ENCODE results near the gene IDUA.

IDUA gene

DNA sequence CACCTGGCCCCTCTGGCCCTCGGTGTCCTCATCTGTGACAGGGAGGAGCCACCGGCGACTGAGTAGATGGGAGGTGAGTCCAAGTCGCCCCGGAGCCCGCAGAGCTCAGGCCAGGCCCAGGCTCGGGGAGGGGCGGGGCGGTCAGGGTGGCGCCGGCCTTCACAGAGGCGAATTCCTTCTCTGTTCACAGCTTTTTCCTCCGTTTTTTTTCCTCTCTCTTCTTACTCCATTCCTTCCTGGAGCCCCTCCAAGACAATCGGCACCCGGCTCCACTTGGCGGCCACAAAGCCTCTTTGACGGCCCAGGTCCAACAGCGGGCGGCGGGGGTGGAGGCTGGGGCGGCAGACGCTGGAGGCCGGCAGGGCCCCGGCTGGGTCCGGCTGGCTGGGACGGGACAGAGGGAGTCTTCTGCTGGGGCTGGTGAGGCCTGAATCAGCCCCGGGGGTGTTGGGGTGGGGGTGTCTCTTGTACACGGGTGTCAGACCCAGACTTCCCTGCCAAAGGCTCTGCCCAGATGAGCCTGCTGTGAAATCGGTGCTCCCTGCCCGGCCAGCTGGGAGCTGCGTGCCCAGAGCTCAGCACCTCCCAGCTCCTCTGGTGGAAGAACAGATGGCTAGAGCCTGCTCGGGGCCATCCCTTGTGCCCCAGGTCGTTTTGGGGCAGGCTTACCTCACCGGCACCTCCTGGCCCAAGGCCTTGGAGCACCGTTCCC lies 47.2 kb downstream of the IDUA start:
- DNase-seq: peak; percentile 57

DNA sequence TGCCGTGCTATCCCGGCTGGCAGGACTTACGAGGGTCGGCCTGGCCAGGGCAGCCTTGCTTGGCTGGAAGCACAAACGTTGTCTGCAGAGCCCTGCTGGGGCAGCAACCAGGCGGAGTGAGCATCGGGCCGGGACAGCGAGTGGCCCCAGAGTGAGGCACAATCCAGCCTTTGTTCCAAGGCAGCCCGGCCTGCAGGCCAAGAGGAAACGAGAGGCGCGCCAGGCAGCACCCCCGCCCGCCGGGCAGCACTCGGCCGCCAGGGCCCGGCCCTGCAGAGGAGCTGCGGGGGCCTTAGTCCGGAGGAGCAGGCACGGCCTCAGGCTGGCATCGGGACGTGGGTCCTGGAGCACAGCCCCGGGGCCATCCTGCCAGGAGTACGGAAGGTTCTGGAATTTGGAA lies 48.7 kb downstream of the IDUA start:
- DNase-seq: no peak

DNA sequence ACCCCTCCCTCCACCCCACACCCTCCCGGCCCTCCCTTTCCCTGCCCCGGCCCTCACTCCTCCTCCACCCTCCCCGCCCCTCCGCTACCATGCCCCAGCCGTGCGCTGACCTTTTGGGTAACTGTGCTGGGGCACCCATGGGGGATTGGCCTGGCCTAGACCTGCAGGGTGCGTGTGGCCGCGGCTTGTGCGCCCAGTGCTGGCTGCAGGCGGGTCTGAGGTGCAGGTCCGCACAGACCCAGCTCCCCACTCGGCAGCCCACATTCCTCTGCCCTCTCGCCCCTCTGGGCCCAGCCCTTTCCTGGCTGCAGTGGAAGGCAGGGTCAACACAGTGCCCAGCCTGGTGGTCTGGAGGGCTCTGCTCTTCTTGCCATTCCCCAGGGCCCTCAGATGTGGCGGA lies 49.3 kb downstream of the IDUA start:
- no peak for DNase-seq

- no peak for DNase-seq
These were observed 50.3 kb downstream of the IDUA start for GRCh38 chr4:1036976-1037810.

DNA sequence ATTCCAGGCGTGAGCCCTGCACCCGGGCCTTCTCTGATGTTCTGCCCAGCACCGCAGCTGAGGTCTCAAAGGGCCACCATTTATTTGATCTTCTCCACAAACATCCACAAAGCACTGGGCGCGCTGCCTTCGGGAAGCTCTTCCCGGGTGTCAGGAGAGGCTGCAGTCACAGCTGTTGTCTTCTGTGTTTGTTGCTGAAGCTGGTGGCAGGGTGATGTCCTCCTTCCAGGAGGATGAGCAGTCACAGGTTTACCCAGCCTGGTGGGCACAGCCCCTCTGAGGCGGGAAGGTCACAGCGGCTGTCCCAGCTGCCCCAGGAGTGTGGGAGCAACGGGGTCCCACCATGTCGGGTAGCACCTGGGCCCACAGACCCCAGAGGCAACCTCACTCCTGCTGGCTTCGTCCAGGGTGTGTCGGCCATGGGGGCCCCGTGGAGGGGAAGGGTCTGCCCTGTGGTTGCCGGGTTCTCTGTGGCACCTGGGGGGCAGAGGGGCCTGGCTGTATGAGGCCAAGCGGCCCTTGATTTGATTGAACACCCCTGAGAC lies 52.2 kb downstream of the IDUA start:
- no peak for DNase-seq

GRCh38 chr4:1039493-1040343 lies 52.9 kb downstream of the IDUA start:
- peak; percentile 61 for DNase-seq

DNA sequence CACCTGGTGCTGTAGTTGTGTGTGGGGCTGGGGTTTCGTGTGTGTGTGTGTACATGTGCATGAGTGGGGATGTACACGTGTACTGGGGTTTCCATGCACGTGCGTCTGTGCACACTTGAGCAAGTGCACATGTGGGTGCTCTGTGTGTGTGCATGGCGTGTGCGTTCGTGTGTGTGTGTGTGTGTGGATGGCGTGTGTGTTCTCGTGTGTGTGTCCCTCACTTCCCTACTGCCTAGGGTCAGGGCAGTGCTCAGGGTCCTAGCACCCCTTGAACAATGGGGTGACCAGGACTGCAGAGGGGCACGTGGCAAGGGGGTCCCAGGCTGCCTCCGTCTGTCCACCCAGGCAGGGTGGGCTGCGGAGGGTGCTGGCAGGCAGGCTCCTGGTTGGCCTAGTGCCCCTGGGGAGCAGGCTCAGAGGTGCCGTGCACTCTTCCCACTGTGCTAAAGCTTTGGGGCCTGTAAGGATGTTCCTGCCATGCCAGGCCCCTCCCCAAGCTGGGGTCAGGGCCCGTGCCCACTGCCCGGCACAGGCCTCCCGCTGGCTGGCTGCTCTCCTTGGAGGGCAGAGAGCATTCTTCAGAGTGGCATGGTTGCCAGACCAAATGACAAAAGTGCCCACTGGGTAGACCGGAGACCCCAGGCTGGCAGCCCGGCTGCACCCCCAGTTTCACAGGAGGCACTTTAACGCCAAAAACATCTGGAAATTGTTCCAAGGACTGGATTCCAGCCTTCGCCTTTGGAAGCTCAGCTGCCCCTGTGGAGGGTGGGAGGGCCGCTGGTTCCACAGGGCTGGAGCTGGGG lies 53.7 kb downstream of the IDUA start:
- DNase-seq: no peak

GRCh38 chr4:1041147-1041935 lies 54.5 kb downstream of the IDUA start:
- peak; percentile 72 for DNase-seq

- no peak for DNase-seq
These were observed 55.1 kb downstream of the IDUA start for GRCh38 chr4:1041936-1042330.

DNA sequence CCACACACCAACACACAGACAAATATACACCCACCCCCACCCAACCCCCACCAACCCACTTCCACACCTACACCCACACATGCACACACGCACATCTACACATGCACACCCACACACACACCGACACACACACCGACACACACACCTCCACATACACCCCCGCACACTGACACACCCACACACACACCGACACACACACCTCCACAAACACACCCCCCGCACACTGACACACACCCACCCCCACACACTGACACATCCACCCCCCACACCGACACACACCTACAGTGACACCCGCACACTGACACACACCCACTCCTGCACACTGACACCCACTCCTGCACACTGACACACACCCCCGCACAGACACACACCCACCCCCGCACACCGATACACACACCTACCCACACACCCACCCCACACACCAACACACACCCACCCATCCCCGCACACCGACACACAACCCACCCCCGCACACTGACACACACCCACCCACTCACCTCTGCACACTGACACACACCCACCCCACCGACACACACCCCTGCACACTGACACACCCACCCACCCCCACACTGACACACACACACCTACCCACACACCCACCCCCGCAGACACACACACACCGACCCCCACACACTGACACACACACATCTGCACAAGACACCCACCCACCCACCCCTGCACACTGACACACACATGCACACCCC lies 55.7 kb downstream of the IDUA start:
- no peak for DNase-seq

DNA sequence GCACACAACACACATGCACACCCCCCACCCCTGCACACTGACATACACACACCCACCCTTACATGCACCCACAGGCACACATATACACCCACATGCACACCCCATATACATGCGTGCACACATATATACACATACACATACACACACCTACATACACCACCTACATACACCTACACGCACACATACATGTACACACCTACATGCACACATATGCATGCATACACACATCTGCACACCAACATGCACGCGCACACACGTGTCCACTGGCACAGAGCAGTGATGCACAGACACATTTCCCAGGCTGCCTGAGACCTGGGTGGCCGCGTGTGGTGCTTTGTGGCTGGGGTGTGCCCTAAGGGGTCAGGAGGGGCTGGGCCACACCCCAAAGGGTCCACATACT lies 56.3 kb downstream of the IDUA start:
- no peak for DNase-seq

GRCh38 chr4:1043651-1044468 lies 57.0 kb downstream of the IDUA start:
- DNase-seq: peak; percentile 99

DNA sequence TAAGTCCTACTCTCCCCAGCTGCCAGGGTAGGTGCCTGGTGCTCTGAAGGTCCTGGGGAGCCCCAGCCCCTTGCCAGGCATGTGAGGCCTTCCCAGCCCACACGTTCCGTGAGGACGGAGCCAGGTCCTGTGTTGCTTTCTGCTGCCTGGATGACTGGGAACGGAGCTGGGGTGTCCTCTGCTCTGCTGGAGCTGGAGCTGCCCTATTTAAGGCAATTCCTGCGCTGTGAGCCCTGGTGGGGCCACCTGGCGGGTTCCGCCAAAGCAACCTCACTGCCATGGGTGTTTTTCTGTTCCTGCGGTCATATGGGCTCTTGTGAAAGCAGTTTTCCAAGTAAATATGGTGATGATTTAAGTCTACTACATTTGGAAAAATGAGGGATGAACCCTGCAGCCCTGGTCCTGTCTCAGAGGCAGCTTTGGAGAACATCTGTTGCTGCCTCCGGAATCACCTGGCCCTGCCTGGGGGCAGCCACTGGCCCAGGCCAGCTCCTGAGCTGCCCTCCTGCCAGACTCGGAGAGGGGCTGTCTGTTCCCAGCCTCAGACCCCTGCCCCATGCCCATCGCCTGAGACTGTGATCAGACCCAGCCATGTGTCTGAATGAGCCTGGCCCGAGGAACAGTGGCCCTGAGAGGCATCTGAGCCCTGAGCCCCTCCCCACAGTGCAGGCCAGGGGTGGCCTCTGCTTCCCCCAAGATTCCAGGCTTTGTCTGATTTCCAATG lies 57.8 kb downstream of the IDUA start:
- no peak for DNase-seq

GRCh38 chr4:1045193-1045594 lies 58.4 kb downstream of the IDUA start:
- no peak for DNase-seq

DNA sequence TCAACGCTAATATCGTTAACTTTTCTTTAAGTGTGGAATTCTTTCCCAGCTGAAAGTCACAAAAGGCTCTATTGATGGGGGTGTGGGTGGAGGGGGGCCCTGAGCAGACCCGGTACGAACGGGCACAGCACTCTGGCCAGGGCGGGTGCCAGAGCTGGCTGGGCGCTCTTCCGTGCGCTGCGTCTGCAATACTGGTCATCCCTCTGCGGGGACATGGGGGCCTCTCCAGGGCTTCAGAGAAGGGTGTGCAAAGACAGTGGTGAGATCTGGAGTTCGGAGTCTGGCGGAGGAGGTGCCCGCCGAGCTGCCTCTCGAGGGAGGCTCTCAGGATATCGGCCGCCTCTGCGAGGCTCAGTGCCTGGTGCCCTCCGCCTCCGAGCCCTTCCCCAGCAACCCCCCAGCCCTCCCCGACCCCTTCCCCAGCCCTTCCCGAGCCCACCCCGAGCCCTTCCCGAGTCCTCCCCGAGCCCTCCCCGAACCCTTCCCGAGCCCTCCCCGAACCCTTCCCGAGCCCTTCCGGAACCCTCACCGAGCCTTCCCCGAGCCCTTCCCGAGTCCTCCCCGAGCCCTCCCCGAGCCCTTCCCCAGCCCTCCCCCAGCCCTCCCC lies 58.9 kb downstream of the IDUA start:
- no peak for DNase-seq

- peak; percentile 86 for DNase-seq
These were observed 59.8 kb downstream of the IDUA start for GRCh38 chr4:1046581-1047011.

- no peak for DNase-seq
These were observed 60.5 kb downstream of the IDUA start for GRCh38 chr4:1047106-1047975.

Measured in fibroblast of skin of right biceps (primary cell).